Calu3 (cell line): ENCODE results near the gene SOWAHB. TPM values are rescaled to one million over a fixed set of nuclear protein-coding genes. Genes with fewer than 3 reads are reported as not detected.
"Not testable (repeated sequence)": the region's sequence is repeated elsewhere in the genome, so short reads cannot be mapped to it uniquely, and the experiment has no call there.

Source experiments
- BruUV-seq: library from RNA; stranded (reverse); fragments of 400-500 nt; replicated peaks from 2 replicates; lab custom pipeline; 2021; lab: Mats Ljungman, UMichigan
- CTCF ChIA-PET: fragments of 300-600 bp; sonication (Branson Sonifier 250); formaldehyde crosslinking; loops from one replicate; lab custom pipeline; 2022; ENCODE audit warnings: antibody characterized with exemption; lab: Charles Lee
- DNase-seq: peaks from one replicate; pipeline ENCODE4 v3.0.0; 2022
- H3K27ac Mint-ChIP-seq: one replicate; pipeline ENCODE4 v1.8.0; 2022; ENCODE audit warnings: mixed read lengths; ENCODE audit not compliant: unreplicated experiment
- H3K27me3 Mint-ChIP-seq: one replicate; pipeline ENCODE4 v1.8.0; 2022; ENCODE audit warnings: mixed read lengths; ENCODE audit not compliant: unreplicated experiment
- H3K36me3 Mint-ChIP-seq: one replicate; pipeline ENCODE4 v1.8.0; 2022; ENCODE audit warnings: mild to moderate bottlenecking, moderate library complexity, mixed read lengths; ENCODE audit not compliant: insufficient read depth, unreplicated experiment
- H3K4me1 Mint-ChIP-seq: one replicate; pipeline ENCODE4 v1.8.0; 2022; ENCODE audit warnings: mild to moderate bottlenecking, low read depth, mixed read lengths; ENCODE audit not compliant: unreplicated experiment
- H3K4me3 Mint-ChIP-seq: one replicate; pipeline ENCODE4 v1.8.0; 2022; ENCODE audit warnings: mild to moderate bottlenecking, low read depth, moderate library complexity, mixed read lengths; ENCODE audit not compliant: unreplicated experiment
- H3K9me3 Mint-ChIP-seq: one replicate; pipeline ENCODE4 v1.8.0; 2022; ENCODE audit warnings: low read depth, mixed read lengths; ENCODE audit not compliant: unreplicated experiment
- CTCF ChIP-seq: fragments of 200-600 bp; IDR thresholded peaks from one replicate; pipeline ENCODE4 v1.8.0; 2022; ENCODE audit warnings: antibody characterized with exemption; ENCODE audit not compliant: unreplicated experiment
- intact Hi-C: fragments of 100-400 bp; cut with micrococcal nuclease; formaldehyde crosslinking; loops from one replicate; pipeline ENCODE4 v1.10.0; 2022; ENCODE audit not compliant: unreplicated experiment
- total RNA-seq: library from RNA; stranded (reverse); gene quantifications from 2 replicates; pipeline ENCODE4 v1.2.3, GENCODE V29; 2022

The SOWAHB gene
- total RNA-seq, 1 experiment from 2014 or later: 3.7 TPM

- CTCF ChIA-PET: interaction anchor here (0.5 to 1.4 kb wide), 2 partner anchors 11 to 12 kb away, joined by 3 read pairs; no protein-coding TSS in a partner anchor
- DNase-seq: peak; percentile 36
- Mint-ChIP-seq H3K4me1 (no peaks in the 10 kb centered on the region), H3K36me3 (no peaks in the 10 kb centered on the region), H3K27me3 (no peaks in the 10 kb centered on the region), H3K4me3 (no peak overlapping the region), H3K9me3 (no peaks in the 10 kb centered on the region), H3K27ac (no peak overlapping the region)
- BruUV-seq: no TSS peak
- intact Hi-C loops: no loop called here
- no peak for TF ChIP-seq CTCF
Measured at GRCh38 chr4:76881375-76881774, 16.6 kb downstream of the SOWAHB start.

DNA sequence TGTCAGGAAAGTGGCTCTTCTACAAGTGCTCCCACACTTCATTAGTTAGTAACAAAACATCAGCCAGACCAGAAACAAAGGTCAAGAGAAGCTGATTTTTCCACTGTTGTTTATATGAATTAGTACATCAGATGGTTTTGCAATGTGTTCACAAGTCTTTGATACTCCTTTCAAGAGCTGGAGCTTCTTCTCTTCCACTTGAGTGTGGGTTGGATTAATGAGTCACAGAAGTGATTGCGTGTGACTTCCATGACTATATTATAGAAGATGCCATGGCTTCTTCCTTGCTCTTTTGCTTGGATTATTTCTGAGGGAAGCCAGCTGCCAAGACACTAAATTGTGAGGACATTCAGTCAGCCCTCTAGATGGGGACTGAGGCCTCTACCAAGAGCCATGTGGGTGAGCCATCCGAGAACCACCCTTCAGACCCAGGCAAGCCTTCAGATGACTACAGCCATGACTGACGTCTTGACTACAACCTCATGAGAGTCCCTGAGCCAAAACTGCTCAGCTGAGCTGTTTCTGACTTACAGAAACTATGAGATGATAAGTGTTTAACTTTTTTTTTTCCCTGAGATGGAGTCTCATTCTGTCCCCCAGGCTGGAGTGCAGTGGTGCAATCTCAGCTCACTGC, 18.1 kb downstream of the SOWAHB start:
- CTCF ChIA-PET: no interaction called here
- H3K4me1 Mint-ChIP-seq: no peaks in the 10 kb centered on the region
- BruUV-seq: no TSS peak
- intact Hi-C loops: no loop called here
- no peaks in the 10 kb centered on the region for H3K27me3 Mint-ChIP-seq
- H3K27ac Mint-ChIP-seq: no peak overlapping the region
- H3K9me3 Mint-ChIP-seq: no peaks in the 10 kb centered on the region
- no peak for DNase-seq
- TF ChIP-seq CTCF: no peak
- no peaks in the 10 kb centered on the region for H3K36me3 Mint-ChIP-seq
- H3K4me3 Mint-ChIP-seq: no peak overlapping the region

DNA sequence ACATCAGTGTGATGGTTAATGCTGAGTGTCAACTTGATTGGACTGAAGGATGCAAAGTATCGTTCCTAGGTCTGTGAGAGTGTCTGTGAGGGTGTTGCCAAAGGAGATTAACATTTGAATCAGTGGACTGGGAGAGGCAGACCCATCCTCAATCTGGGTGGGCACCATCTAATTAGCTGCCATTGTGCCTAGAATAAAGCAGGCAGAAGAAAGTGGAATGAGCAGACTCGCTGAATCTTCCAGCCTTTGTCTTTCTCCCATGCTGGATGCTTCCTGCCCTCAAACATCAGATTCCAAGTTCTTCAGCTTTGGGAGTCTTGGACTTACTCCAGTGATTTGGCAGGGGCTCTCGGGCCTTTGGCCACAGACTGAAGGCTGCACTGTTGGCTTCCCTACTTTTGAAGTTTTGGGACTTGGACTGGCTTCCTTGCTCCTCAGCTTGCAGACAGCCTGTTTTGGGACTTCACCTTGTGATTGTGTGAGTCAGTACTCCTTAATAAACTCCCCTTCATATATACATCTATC, 19.2 kb downstream of the SOWAHB start:
- H3K9me3 Mint-ChIP-seq, H3K4me1 Mint-ChIP-seq, BruUV-seq, H3K27ac Mint-ChIP-seq, intact Hi-C loops, DNase-seq, H3K36me3 Mint-ChIP-seq, H3K27me3 Mint-ChIP-seq, H3K4me3 Mint-ChIP-seq, CTCF ChIA-PET: not testable (repeated sequence)

DNA sequence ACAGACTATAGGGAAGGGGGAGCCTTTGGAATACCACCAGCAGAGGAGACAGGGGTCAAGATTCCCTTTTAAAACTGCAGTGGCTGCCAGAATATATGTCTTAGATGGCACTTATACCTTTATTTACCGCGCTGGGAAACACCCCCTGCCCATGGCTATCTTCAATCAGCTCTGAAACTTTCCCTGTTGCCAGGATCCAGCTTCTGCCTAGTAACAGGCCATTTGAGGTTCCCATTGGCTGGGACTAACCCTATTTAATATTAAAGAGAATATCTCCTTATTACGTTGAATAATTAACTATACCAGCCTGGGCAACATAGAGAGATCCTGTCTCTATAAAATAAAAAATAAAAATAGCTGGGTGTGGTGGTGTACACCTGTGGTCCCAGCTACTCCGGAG, 23.8 kb downstream of the SOWAHB start:
- no peak overlapping the region for H3K4me3 Mint-ChIP-seq
- H3K27ac Mint-ChIP-seq: no peak overlapping the region
- CTCF ChIA-PET: no interaction called here
- no peak for TF ChIP-seq CTCF
- H3K4me1 Mint-ChIP-seq: no peaks in the 10 kb centered on the region
- no peaks in the 10 kb centered on the region for H3K36me3 Mint-ChIP-seq
- no TSS peak for BruUV-seq
- intact Hi-C loops: no loop called here
- H3K9me3 Mint-ChIP-seq: no peaks in the 10 kb centered on the region
- DNase-seq: no peak
- H3K27me3 Mint-ChIP-seq: no peaks in the 10 kb centered on the region

DNA sequence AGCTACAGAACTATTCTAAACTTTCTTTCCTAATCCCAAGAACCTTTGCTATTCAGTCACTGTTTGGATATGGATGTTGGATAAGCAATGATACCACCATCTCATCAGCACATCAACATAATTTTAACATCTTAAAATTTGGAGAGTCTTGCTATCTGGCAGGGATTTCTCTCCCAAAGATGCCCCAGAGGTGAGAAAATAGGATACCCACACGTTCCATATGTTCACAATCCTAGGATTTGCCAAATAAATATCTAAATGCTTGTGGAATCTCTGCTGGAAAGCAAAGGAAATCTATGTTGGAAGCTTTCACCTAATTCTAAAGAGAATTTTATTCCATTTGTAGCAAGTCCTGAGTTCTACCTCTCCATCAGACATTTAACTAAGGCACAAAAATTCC, 24.4 kb downstream of the SOWAHB start:
- CTCF ChIA-PET: no interaction called here
- no peak for DNase-seq
- Mint-ChIP-seq H3K4me3 (no peak overlapping the region), H3K27ac (no peak overlapping the region), H3K27me3 (no peaks in the 10 kb centered on the region), H3K9me3 (no peaks in the 10 kb centered on the region), H3K36me3 (no peaks in the 10 kb centered on the region), H3K4me1 (no peaks in the 10 kb centered on the region)
- intact Hi-C loops: no loop called here
- BruUV-seq: no TSS peak
- no peak for TF ChIP-seq CTCF
